ENCODE data around the gene OLFML1.
A peak's percentile ranks its signal among the peaks of the same experiment; 100 is the strongest.

OLFML1 gene

GRCh38 chr11:7462706-7463105, 22.6 kb upstream of the OLFML1 start (continued):
- TF ChIP-seq PATZ1 (CRISPR knock-in tag; IDR thresholded peaks at IDR 0.05; ENCODE audit: borderline replicate concordance) (peak; percentile 54; the same call in 1 of the 2 replicates), CREB5 (CRISPR knock-in tag; IDR thresholded peaks at IDR 0.05; ENCODE audit: low read depth) (peak; percentile 88), GLIS3 (CRISPR knock-in tag; IDR thresholded peaks at IDR 0.05) (peak; percentile 92; the same call in 1 of the 2 replicates), ESRRG (CRISPR knock-in tag; IDR thresholded peaks at IDR 0.05) (0 out of 2 replicates have a peak, but pooled peaks have one; percentile 52), ZFP30 (CRISPR knock-in tag; IDR thresholded peaks at IDR 0.05) (no peak), ZNF8 (CRISPR knock-in tag; IDR thresholded peaks at IDR 0.05) (no peak), ZNF70 (CRISPR knock-in tag; IDR thresholded peaks at IDR 0.05) (peak; percentile 52; the same call in 1 of the 2 replicates), RARB (CRISPR knock-in tag; IDR thresholded peaks at IDR 0.05) (no peak), ARNTL (CRISPR knock-in tag; IDR thresholded peaks at IDR 0.05; ENCODE audit: borderline replicate concordance, low read depth) (peak; percentile 77; the same call in 1 of the 2 replicates), ISL1 (CRISPR knock-in tag; IDR thresholded peaks at IDR 0.05) (peak; percentile 95), ZFP3 (CRISPR knock-in tag; IDR thresholded peaks at IDR 0.05) (0 out of 2 replicates have a peak, but pooled peaks have one; percentile 36)

- ATAC-seq: no peak
- no peak for TF ChIP-seq POU6F1 (CRISPR knock-in tag; IDR thresholded peaks at IDR 0.05; ENCODE audit: borderline replicate concordance, low read depth)
Observed at GRCh38 chr11:7467652-7468051, 17.7 kb upstream of the OLFML1 start.

- ATAC-seq: no peak
- TF ChIP-seq GLIS3 (CRISPR knock-in tag; IDR thresholded peaks at IDR 0.05): no peak
- TF ChIP-seq CSRNP3 (CRISPR knock-in tag; IDR thresholded peaks at IDR 0.05): no peak
- TF ChIP-seq ARNTL (CRISPR knock-in tag; IDR thresholded peaks at IDR 0.05; ENCODE audit: borderline replicate concordance, low read depth): no peak
- no peak for TF ChIP-seq TCF4 (CRISPR knock-in tag; IDR thresholded peaks at IDR 0.05; ENCODE audit: borderline replicate concordance)
- TF ChIP-seq ZNF565 (CRISPR knock-in tag; conservative IDR thresholded peaks at IDR 0.05; ENCODE audit: low read depth): no peak
- TF ChIP-seq CSDC2 (CRISPR knock-in tag; IDR thresholded peaks at IDR 0.05): no peak
- TF ChIP-seq TSHZ2 (CRISPR knock-in tag; IDR thresholded peaks at IDR 0.05): no peak
- no peak for TF ChIP-seq ZFP3 (CRISPR knock-in tag; IDR thresholded peaks at IDR 0.05)
- no peak for TF ChIP-seq ZNF70 (CRISPR knock-in tag; IDR thresholded peaks at IDR 0.05)
- no peak for TF ChIP-seq PPARA (CRISPR knock-in tag; IDR thresholded peaks at IDR 0.05; ENCODE audit: borderline replicate concordance)
- TF ChIP-seq OSR1 (CRISPR knock-in tag; IDR thresholded peaks at IDR 0.05): no peak
- TF ChIP-seq ESRRG (CRISPR knock-in tag; IDR thresholded peaks at IDR 0.05): no peak
- no peak for TF ChIP-seq SNAI2 (CRISPR knock-in tag; IDR thresholded peaks at IDR 0.05)
- TF ChIP-seq PATZ1 (CRISPR knock-in tag; IDR thresholded peaks at IDR 0.05; ENCODE audit: borderline replicate concordance): no peak
- TF ChIP-seq ZC3H10 (CRISPR knock-in tag; IDR thresholded peaks at IDR 0.05): no peak
- no peak for TF ChIP-seq CREB5 (CRISPR knock-in tag; IDR thresholded peaks at IDR 0.05; ENCODE audit: low read depth)
- no peak for TF ChIP-seq ZNF8 (CRISPR knock-in tag; IDR thresholded peaks at IDR 0.05)
- TF ChIP-seq RARB (CRISPR knock-in tag; IDR thresholded peaks at IDR 0.05): no peak
Observed at GRCh38 chr11:7469351-7469865, 15.9 kb upstream of the OLFML1 start.

Data from SK-N-SH treated with all-trans-retinoic acid at 6 μM for 48 hours (cell line).